Spleen (tissue), 11 donors: ENCODE data around the gene PTTG2. TPM values are rescaled to one million over a fixed set of nuclear protein-coding genes. Genes with fewer than 3 reads are reported as not detected.

Experiments
- DNase-seq: peaks from one replicate; pipeline ENCODE4 v3.0.0-alpha.2; 2020
- H3K27ac ChIP-seq, 8 donors: fragments of 200-600 bp; sonication (generic) in 7 of 8; 1 replicate in 4 of 8; 2 replicates in 4 of 8; pipeline versions ENCODE4 v1.5.0 to v1.8.0; 2016 to 2021; ENCODE audit warnings: inconsistent platforms in 4 of 8, mild to moderate bottlenecking in 4 of 8, moderate library complexity in 1 of 8
- H3K27me3 ChIP-seq, 7 donors: fragments of 200-600 bp; sonication (generic) in 6 of 7; replicated peaks in 1 of 7; 1 replicate in 4 of 7; 2 replicates in 3 of 7; pipeline versions ENCODE4 v1.5.0 to v1.8.0; 2016 to 2021; ENCODE audit warnings: inconsistent platforms in 3 of 7, mild to moderate bottlenecking in 1 of 7
- H3K36me3 ChIP-seq, 6 donors: fragments of 200-600 bp; sonication (generic) in 5 of 6; 1 replicate in 4 of 6; 2 replicates in 2 of 6; pipeline versions ENCODE4 v1.5.0 to v1.8.0; 2016 to 2021; ENCODE audit warnings: inconsistent platforms in 2 of 6
- H3K4me1 ChIP-seq, 6 donors: fragments of 200-600 bp; sonication (generic) in 5 of 6; 1 replicate in 3 of 6; 2 replicates in 3 of 6; pipeline versions ENCODE4 v1.5.0 to v1.8.0; 2016 to 2021; ENCODE audit warnings: inconsistent platforms in 3 of 6
- H3K4me3 ChIP-seq, 8 donors: fragments of 200-600 bp; sonication (generic) in 7 of 8; 1 replicate in 4 of 8; 2 replicates in 4 of 8; pipeline versions ENCODE4 v1.5.0 to v1.8.0; 2016 to 2021; ENCODE audit warnings: inconsistent platforms in 4 of 8, mild to moderate bottlenecking in 4 of 8, moderate library complexity in 2 of 8
- H3K9me3 ChIP-seq, 8 donors: fragments of 200-600 bp; sonication (generic) in 7 of 8; 1 replicate in 4 of 8; 2 replicates in 4 of 8; pipeline versions ENCODE4 v1.5.0 to v1.8.0; 2016 to 2021; ENCODE audit warnings: inconsistent platforms in 4 of 8
- POLR2A ChIP-seq, 3 donors: fragments of 450-650 bp; IDR thresholded peaks; one replicate each; pipeline ENCODE4 v1.5.1; 2017; ENCODE audit warnings: antibody characterized with exemption in 3 of 3, mild to moderate bottlenecking in 1 of 3
- POLR2AphosphoS5 ChIP-seq, 3 donors: sonication (generic); formaldehyde crosslinking; IDR thresholded peaks; one replicate each; pipeline ENCODE4 v1.5.1; 2017; ENCODE audit warnings: antibody characterized with exemption in 3 of 3
- WGBS, 5 donors: extraction: QIAGEN DNeasy Blood & Tissue Kit in 3 of 5; methylation state at CpG; one replicate each; pipeline versions ENCODE4 v1.1.5 to v1.1.7; 2013 to 2018; 5-methylcytosine and 5-hydroxymethylcytosine counted together
- intact Hi-C: fragments of 100-400 bp; cut with DNase I; formaldehyde crosslinking; loops from one replicate; pipeline ENCODE4 v1.15.0; 2023; ENCODE audit warnings: low total_unique reads
- polyA plus RNA-seq, 3 donors: library from polyadenylated mRNA; stranded (reverse); fragments of 200-250 nt; gene quantifications; one replicate each; pipeline ENCODE4 v1.2.1, GENCODE V29; 2013
- total RNA-seq, 7 donors: library from RNA; depleted of rRNA in 3 of 7; stranded (reverse); fragments of >200 nt in 3 of 7; fragmentation: NEBNext Ultra II Directional in 4 of 7; extraction: Animal tissue kit (Norgen Biotek cat#: 25700) in 4 of 7; gene quantifications; one replicate each; pipeline versions ENCODE4 v1.1.0 to v1.2.1, GENCODE V29; 2016 to 2021
- TF ChIP-seq, protein P1 (sequence below), 11 experiments: fragments of 200-600 bp in 7 of 11; fragments of 450-650 bp in 4 of 11; sonication (generic) in 4 of 11; IDR thresholded peaks in 8 of 11; conservative IDR thresholded peaks in 3 of 11; 1 replicate in 7 of 11; 2 replicates in 4 of 11; pipeline versions ENCODE4 v1.4.0 to v1.8.0; 2016 to 2021; ENCODE audit warnings: antibody characterized with exemption in 11 of 11, inconsistent platforms in 4 of 11, mild to moderate bottlenecking in 1 of 11
- donor health status: healthy with polysubstance abuse.
- donor health status: DM: no; HTN: no; CAD: no; lungs with moderate emphysema.
- donor health status: DM: no; HTN: no; CAD: no.
- donor health status: Bipolar disorder and iron deficiency.
- donor health status: healthy.
- donor health status: DM: no; HTN: no; CAD: no.
- donor health status: DM: yes; HTN: yes; CAD: no.

Gene PTTG2
- total and polyA plus RNA-seq, 10 donors, result 0.53 to 7.5 (median 2.8) TPM

DNA sequence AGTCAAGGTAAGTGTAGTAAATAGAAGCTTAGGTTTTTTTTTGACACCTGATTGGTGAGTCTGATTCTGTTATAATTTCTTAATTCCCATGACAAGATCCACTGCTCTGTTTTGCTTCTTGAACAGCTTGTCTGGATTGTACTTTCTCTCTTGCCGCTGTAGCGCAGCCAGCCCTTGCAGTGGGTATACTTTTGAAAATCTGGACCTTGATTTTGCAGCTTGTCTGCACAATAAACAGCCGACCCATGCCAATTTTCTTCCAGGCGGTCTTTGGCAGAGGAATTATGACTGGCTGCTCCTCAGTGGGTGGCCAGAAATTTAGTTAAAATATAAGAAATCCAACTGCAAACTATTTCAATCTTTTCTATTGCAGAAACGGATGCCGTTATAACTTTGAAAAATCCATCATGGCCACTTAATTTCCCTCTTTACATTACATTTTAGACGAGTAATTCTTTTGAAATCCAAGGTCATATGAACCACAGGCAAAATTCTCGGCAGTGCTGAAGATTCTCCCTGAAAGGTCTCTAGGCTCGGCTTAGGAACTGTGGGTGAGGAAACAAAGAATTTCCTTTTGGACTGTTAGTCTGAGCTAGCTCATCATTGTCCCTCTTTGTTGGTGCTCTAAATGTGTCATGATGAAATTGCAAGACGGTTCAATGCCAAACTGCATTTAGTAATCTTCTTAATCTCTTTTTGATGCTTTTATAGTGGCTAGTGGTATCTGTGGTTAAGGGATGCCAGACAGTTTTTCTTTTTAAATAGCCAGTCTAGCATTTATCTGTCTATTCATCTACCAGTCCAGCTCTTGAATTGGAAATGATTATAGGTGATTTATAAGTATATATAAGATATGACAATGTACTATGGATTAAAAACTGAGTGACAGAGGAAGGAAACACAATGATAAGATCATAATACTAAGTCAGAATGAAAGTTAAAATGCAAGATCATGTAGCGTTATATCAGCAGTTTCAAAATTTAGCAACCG is 31.5 kb upstream of the PTTG2 start:
- peaks cover 0 to 33% (median 12%) of the 10 kb centered on the region in 6 donors for H3K4me1 ChIP-seq
- no peaks in the 10 kb centered on the region for H3K27me3 ChIP-seq
- no peaks in the 10 kb centered on the region for H3K9me3 ChIP-seq
- peaks cover 0 to 57% (median 2%) of the 10 kb centered on the region in 6 donors for H3K36me3 ChIP-seq
- H3K4me3 ChIP-seq, result no peak overlapping the region
- WGBS, 5 donors, result 54 to 73% (median 60%) methylated on average over 11 to 12 of the region's 12 CpGs
- intact Hi-C loops, result no loop called here
- no peak for DNase-seq
- TF ChIP-seq, protein P1, sequence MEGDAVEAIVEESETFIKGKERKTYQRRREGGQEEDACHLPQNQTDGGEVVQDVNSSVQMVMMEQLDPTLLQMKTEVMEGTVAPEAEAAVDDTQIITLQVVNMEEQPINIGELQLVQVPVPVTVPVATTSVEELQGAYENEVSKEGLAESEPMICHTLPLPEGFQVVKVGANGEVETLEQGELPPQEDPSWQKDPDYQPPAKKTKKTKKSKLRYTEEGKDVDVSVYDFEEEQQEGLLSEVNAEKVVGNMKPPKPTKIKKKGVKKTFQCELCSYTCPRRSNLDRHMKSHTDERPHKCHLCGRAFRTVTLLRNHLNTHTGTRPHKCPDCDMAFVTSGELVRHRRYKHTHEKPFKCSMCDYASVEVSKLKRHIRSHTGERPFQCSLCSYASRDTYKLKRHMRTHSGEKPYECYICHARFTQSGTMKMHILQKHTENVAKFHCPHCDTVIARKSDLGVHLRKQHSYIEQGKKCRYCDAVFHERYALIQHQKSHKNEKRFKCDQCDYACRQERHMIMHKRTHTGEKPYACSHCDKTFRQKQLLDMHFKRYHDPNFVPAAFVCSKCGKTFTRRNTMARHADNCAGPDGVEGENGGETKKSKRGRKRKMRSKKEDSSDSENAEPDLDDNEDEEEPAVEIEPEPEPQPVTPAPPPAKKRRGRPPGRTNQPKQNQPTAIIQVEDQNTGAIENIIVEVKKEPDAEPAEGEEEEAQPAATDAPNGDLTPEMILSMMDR (IDR thresholded peaks at IDR 0.05 in 8 of 11, conservative IDR thresholded peaks at IDR 0.05 in 3 of 11), result no peak
- TF ChIP-seq POLR2A (IDR thresholded peaks at IDR 0.05), result no peak
- no peak for TF ChIP-seq POLR2AphosphoS5 (IDR thresholded peaks at IDR 0.05)
- H3K27ac ChIP-seq, result no peak overlapping the region

DNA sequence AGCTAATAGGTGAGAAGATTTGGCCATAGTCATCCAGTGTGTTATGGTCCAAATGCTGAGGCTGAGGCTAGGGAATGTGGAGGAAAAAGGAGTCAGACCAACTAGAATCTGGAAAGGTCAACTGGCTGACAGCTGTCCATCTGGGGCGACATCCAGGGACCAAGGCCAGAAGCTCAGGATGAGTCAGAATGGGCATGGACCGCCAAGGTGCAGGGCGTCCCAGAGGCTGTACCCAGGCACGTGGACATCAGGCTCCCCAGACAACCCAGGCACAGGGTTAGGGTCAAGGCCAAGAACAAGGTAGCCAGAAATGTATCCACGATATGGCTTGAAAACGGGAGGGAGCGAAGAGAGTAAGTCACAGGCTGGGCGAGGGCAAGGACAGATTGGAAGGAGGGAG is 26.1 kb upstream of the PTTG2 start:
- intact Hi-C loops, result no loop called here
- H3K9me3 ChIP-seq, result peaks cover 0 to 6% (median 0%) of the 10 kb centered on the region in 8 donors
- DNase-seq, result no peak
- 94 to 98% (median 97%) methylated on average over 8 of the region's 8 CpGs for WGBS, 5 donors
- TF ChIP-seq POLR2A (IDR thresholded peaks at IDR 0.05) (no peak), POLR2AphosphoS5 (IDR thresholded peaks at IDR 0.05) (no peak)
- TF ChIP-seq, protein P1 (IDR thresholded peaks at IDR 0.05 in 8 of 11, conservative IDR thresholded peaks at IDR 0.05 in 3 of 11), result no peak
- H3K4me3 ChIP-seq, result no peak overlapping the region
- H3K27me3 ChIP-seq, result no peaks in the 10 kb centered on the region
- no peak overlapping the region for H3K27ac ChIP-seq
- peaks cover 0 to 67% (median 2%) of the 10 kb centered on the region in 6 donors for H3K36me3 ChIP-seq
- H3K4me1 ChIP-seq, result peaks cover 0 to 15% (median 2%) of the 10 kb centered on the region in 6 donors

DNA sequence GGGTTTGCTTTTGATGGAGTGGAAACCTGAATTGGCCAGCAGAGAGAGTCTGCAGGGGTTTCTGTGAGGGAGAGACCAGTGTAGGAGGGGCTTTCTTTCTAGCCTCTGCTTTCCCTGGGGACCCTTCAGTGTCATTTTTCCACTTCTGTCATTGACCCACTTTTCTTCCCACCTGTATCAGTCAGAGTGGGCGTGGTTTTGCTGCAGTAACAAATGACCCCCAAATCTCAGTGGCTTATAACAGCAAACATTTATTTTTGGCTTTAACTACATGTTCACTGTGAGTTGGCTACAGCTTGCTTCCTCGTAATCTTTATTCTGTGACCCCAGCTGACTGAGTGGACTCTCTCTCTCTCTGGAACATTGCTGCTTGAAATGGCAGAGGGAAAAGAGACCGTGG is 25.6 kb upstream of the PTTG2 start:
- H3K27ac ChIP-seq, result no peak overlapping the region
- H3K9me3 ChIP-seq, result peaks cover 0 to 6% (median 0%) of the 10 kb centered on the region in 8 donors
- no peaks in the 10 kb centered on the region for H3K27me3 ChIP-seq
- TF ChIP-seq POLR2A (IDR thresholded peaks at IDR 0.05) (no peak), POLR2AphosphoS5 (IDR thresholded peaks at IDR 0.05) (no peak)
- TF ChIP-seq, protein P1 (IDR thresholded peaks at IDR 0.05 in 8 of 11, conservative IDR thresholded peaks at IDR 0.05 in 3 of 11), result no peak
- H3K4me3 ChIP-seq, result no peak overlapping the region
- peaks cover 0 to 65% (median 2%) of the 10 kb centered on the region in 6 donors for H3K36me3 ChIP-seq
- intact Hi-C loops, result no loop called here
- 79 to 84% (median 81%) methylated on average over 3 of the region's 3 CpGs for WGBS, 5 donors
- DNase-seq, result no peak
- peaks cover 0 to 11% (median 0%) of the 10 kb centered on the region in 6 donors for H3K4me1 ChIP-seq

DNA sequence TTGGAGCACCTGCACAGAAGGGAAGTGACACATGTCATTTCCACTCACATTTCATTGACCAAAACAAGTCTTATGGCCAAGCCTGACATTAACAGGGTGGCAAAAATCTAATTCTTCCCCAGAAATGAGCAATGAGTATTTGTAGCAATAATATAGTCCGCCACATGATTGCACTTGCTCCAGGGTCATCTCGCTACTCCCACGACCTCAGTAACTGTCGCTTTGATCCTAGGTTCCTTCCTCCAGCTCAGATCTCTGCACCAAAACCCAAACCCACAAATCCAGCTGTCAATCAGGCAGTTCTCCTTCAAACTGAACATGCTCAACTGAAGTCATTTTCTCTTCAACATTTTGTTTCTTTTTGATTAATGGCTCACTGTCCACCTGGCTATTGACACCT is 25.2 kb upstream of the PTTG2 start:
- H3K4me1 ChIP-seq, result peaks cover 0 to 11% (median 0%) of the 10 kb centered on the region in 6 donors
- DNase-seq, result no peak
- peaks cover 0 to 60% (median 2%) of the 10 kb centered on the region in 6 donors for H3K36me3 ChIP-seq
- WGBS, 5 donors, result 42 to 66% (median 50%) methylated on average over 4 of the region's 4 CpGs
- no peak overlapping the region for H3K4me3 ChIP-seq
- intact Hi-C loops, result no loop called here
- H3K27me3 ChIP-seq, result no peaks in the 10 kb centered on the region
- peaks cover 0 to 6% (median 0%) of the 10 kb centered on the region in 8 donors for H3K9me3 ChIP-seq
- TF ChIP-seq POLR2A (IDR thresholded peaks at IDR 0.05) (no peak), POLR2AphosphoS5 (IDR thresholded peaks at IDR 0.05) (no peak)
- TF ChIP-seq, protein P1 (IDR thresholded peaks at IDR 0.05 in 8 of 11, conservative IDR thresholded peaks at IDR 0.05 in 3 of 11), result no peak
- H3K27ac ChIP-seq, result no peak overlapping the region
